ENCODE measurements around the gene SFXN3. TPM values are rescaled to one million over a fixed set of nuclear protein-coding genes. Genes with fewer than 3 reads are reported as not detected.

Gene SFXN3
- total RNA-seq, 1 donor from 2014 or later = 81.0 TPM

- H3K27me3 Mint-ChIP-seq (ENCODE audit: unreplicated experiment) = no peaks in the 10 kb centered on the region
- H3K4me1 Mint-ChIP-seq (ENCODE audit: unreplicated experiment) = peaks cover 23% of the 10 kb centered on the region
- DNase-seq (ENCODE audit: extremely low spot score, unreplicated experiment) = no peak
- peak overlapping the region; percentile 94 for H3K4me3 Mint-ChIP-seq (ENCODE audit: unreplicated experiment)
- H3K9me3 Mint-ChIP-seq (ENCODE audit: unreplicated experiment) = no peaks in the 10 kb centered on the region
- H3K27ac Mint-ChIP-seq (ENCODE audit: unreplicated experiment) = no peak overlapping the region
- TF ChIP-seq CTCF (IDR thresholded peaks at IDR 0.05) = no peak
- peaks cover 15% of the 10 kb centered on the region for H3K36me3 Mint-ChIP-seq (ENCODE audit: unreplicated experiment)
Measured at GRCh38 chr10:100985336-100985735, 45.7 kb upstream of the SFXN3 start.

GRCh38 chr10:100986623-100986951, 44.4 kb upstream of the SFXN3 start:
- Mint-ChIP-seq H3K36me3 (ENCODE audit: unreplicated experiment) (peaks cover 20% of the 10 kb centered on the region), H3K4me3 (ENCODE audit: unreplicated experiment) (peak overlapping the region; percentile 94), H3K4me1 (ENCODE audit: unreplicated experiment) (peaks cover 23% of the 10 kb centered on the region), H3K27me3 (ENCODE audit: unreplicated experiment) (no peaks in the 10 kb centered on the region), H3K9me3 (ENCODE audit: unreplicated experiment) (no peaks in the 10 kb centered on the region), H3K27ac (ENCODE audit: unreplicated experiment) (peak overlapping the region; percentile 38)
- DNase-seq (ENCODE audit: extremely low spot score, unreplicated experiment) = no peak
- no peak for TF ChIP-seq CTCF (IDR thresholded peaks at IDR 0.05)

GRCh38 chr10:100986952-100987684, 43.9 kb upstream of the SFXN3 start, which contains the start of the genes MRPL43 and TWNK:
Gene MRPL43, minus strand, starts transcription at chr10:100987497. Its CDS starts 54 bp downstream, at chr10:100987443.
Gene TWNK, plus strand, starts transcription at chr10:100987543. Its CDS starts 668 bp downstream, at chr10:100988211.
- peak within 1 kb of the TSS; percentile 94 for H3K4me3 Mint-ChIP-seq (ENCODE audit: unreplicated experiment)
- H3K9me3 Mint-ChIP-seq (ENCODE audit: unreplicated experiment) = no peaks in the 10 kb centered on the region
- peaks cover 18% of the 10 kb centered on the region for H3K36me3 Mint-ChIP-seq (ENCODE audit: unreplicated experiment)
- H3K27me3 Mint-ChIP-seq (ENCODE audit: unreplicated experiment) = no peaks in the 10 kb centered on the region
- H3K4me1 Mint-ChIP-seq (ENCODE audit: unreplicated experiment) = peaks cover 23% of the 10 kb centered on the region
- peak within 1 kb of the TSS; percentile 79 for H3K27ac Mint-ChIP-seq (ENCODE audit: unreplicated experiment)
- TF ChIP-seq CTCF (IDR thresholded peaks at IDR 0.05) = no peak
- peak; percentile 91 for DNase-seq (ENCODE audit: extremely low spot score, unreplicated experiment)

GRCh38 chr10:100987685-100988049, 43.4 kb upstream of the SFXN3 start:
- no peaks in the 10 kb centered on the region for H3K27me3 Mint-ChIP-seq (ENCODE audit: unreplicated experiment)
- TF ChIP-seq CTCF (IDR thresholded peaks at IDR 0.05) = no peak
- peaks cover 15% of the 10 kb centered on the region for H3K36me3 Mint-ChIP-seq (ENCODE audit: unreplicated experiment)

GRCh38 chr10:100988166-100988565, 42.9 kb upstream of the SFXN3 start:
- no peak for TF ChIP-seq CTCF (IDR thresholded peaks at IDR 0.05)
- Mint-ChIP-seq H3K4me1 (ENCODE audit: unreplicated experiment) (peaks cover 23% of the 10 kb centered on the region), H3K4me3 (ENCODE audit: unreplicated experiment) (peak overlapping the region; percentile 94), H3K9me3 (ENCODE audit: unreplicated experiment) (no peaks in the 10 kb centered on the region), H3K27ac (ENCODE audit: unreplicated experiment) (no peak overlapping the region), H3K27me3 (ENCODE audit: unreplicated experiment) (no peaks in the 10 kb centered on the region), H3K36me3 (ENCODE audit: unreplicated experiment) (peaks cover 17% of the 10 kb centered on the region)
- no peak for DNase-seq (ENCODE audit: extremely low spot score, unreplicated experiment)

More at GRCh38 chr10:100987685-100988049, 43.4 kb upstream of the SFXN3 start:
- Mint-ChIP-seq H3K27ac (ENCODE audit: unreplicated experiment) (peak overlapping the region; percentile 79), H3K9me3 (ENCODE audit: unreplicated experiment) (no peaks in the 10 kb centered on the region), H3K4me3 (ENCODE audit: unreplicated experiment) (peak overlapping the region; percentile 94), H3K4me1 (ENCODE audit: unreplicated experiment) (peaks cover 23% of the 10 kb centered on the region)
- no peak for DNase-seq (ENCODE audit: extremely low spot score, unreplicated experiment)

All from osteocyte (in vitro differentiated cells).